Suppressor macrophage treated with lipopolysaccharide for 1 hour (primary cell): ENCODE measurements around the gene SEPHS2.
A peak's percentile ranks its signal among the peaks of the same experiment; 100 is the strongest.
"Not testable (repeated sequence)": the region's sequence is repeated elsewhere in the genome, so short reads cannot be mapped to it uniquely, and the experiment has no call there.

Experiments
- DNase-seq, 3 donors: peaks; one replicate each; pipeline ENCODE4 v3.0.0-alpha.2; 2020 to 2022

Gene SEPHS2, protein sequence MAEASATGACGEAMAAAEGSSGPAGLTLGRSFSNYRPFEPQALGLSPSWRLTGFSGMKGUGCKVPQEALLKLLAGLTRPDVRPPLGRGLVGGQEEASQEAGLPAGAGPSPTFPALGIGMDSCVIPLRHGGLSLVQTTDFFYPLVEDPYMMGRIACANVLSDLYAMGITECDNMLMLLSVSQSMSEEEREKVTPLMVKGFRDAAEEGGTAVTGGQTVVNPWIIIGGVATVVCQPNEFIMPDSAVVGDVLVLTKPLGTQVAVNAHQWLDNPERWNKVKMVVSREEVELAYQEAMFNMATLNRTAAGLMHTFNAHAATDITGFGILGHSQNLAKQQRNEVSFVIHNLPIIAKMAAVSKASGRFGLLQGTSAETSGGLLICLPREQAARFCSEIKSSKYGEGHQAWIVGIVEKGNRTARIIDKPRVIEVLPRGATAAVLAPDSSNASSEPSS

DNA sequence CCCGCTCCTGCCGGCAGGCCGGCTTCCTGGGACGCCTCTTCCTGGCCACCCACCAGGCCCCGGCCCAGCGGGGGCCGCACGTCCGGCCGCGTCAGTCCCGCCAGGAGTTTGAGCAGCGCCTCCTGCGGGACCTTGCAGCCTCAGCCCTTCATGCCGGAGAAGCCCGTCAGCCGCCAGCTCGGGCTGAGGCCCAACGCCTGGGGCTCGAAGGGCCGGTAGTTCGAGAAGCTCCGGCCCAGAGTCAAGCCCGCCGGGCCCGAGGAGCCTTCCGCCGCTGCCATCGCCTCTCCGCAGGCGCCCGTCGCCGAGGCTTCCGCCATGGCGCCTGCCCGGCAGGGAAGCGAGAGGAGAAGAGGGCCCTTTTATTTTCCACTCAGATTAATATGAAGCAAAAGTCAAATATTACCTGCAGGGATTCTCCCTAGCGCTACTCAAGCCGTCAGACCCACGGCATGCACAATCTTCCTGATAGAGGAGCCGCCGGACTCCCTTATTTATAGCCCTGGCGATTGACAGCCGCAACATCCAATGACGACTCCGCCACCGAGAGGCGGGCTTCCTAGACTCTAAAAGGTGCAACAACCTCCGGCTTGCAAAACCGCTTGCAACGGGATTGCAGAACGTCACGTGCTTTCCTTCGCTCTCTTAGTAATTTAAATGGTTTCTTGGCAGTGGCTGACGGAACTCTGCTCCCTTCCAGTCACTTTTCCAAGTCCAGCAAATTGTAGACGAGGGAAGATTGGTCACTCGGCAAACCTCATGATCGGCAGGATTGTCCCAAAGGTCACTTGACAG is at the start of gene SEPHS2:
SEPHS2 (minus strand) TSS at position 467 of the 795 bp plus-strand sequence; CDS start at position 320, 147 bp downstream.
- DNase-seq = peak; percentile 96 to 99 (median 98)

DNA sequence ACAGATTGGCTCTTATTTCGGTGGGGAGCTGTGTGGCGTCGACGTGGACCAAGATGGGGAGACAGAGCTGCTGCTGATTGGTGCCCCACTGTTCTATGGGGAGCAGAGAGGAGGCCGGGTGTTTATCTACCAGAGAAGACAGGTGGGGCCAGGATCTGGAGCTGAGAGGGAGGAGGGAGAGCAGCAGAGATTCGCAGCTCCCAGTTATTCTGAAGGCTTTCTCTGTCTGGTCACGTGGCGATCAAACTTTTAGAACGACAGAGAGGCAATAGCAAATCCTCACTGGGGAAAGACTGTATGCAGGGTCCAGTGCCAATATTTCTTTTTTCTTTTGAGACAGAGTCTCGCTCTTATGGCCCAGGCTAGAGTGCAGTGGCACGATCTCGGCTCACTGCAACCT is 49.0 kb upstream of the SEPHS2 start:
- no peak for DNase-seq

DNA sequence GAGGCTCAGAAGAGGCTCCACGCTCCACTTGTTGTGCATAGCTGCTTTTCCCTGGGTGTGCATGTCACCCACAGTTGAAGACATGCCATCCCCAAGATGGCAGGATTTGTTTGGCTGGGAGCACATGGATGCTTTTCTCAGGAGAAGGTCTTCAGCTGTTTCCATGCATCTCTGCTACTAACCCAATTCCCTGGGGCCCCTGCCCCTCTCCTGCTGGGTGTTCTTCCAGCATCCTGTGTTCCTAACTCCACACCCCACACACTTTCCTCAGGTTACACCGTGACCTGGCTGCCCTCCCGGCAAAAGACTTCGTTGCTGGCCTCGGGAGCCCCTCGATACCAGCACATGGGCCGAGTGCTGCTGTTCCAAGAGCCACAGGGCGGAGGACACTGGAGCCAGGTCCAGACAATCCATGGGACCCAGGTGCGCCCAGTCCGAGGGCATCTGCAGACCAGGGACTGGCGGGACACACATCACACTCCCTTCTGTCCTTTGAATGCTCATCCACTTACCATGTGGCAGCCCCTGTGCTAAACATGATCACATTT is 48.3 kb upstream of the SEPHS2 start:
- no peak for DNase-seq

DNA sequence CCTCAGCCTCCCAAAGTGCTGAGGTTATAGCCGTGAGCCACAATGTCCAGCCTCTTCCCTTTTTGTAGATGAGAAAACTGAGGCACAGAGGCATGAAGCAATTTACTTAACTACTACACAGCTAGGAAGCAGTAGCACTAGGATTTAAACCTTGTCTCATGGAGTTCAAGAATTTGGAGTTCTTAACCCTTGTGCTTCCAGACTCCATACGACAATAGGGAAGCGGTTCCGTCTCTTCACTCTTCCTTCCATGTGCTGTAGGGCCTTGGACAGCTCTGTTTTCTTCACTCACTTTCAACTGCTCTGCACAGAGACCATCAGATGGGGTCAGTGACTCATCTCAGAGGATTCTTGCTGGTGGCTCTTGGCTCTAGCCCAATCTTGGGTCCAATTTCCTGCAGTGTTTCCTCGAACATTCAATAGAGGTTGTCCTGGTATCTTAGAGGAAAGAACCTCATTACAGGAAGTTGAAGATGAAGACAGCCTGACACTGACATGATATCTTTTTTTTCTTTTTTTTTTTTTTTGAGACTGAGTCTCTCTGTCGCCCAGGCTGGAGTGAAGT is 46.2 kb upstream of the SEPHS2 start:
- DNase-seq = peak; percentile 53 to 70 (median 54)

DNA sequence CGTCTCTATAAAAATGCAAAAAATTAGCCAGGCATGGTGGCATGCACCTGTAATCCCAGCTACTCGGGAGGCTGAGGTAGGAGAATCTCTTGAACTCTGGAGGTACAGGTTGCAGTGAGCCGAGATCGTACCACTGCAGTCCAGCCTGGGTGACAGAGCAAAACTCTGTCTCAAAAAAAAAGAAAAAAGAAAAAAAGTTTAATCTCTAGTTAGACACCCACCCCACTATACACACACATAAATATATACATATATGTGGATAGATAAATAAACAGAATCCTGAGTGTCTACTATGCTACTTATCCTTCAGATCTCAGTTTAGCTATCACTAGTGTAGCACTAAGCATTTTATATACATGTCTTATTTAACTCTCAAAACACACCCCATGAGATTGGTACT is 45.6 kb upstream of the SEPHS2 start:
- no peak for DNase-seq

DNA sequence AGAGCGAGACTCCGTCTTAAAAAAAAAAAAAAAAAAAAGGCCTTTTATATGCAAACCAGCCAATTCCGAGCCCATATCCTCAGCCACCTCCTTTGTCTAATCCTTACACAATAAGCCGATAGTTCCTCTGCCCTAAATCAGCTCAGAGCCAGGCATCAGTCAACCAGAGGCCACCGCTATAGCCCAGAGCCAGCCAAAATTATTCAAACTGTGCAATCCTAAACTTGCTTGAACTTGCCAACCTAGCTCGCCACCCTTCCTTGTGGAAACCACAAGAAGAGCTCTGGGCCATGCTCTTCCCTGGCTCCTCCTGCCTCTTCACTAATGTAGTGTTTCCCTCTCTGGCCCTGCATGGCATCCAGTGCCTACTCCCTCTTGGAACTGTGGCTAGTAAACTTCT is 44.5 kb upstream of the SEPHS2 start:
- no peak for DNase-seq

DNA sequence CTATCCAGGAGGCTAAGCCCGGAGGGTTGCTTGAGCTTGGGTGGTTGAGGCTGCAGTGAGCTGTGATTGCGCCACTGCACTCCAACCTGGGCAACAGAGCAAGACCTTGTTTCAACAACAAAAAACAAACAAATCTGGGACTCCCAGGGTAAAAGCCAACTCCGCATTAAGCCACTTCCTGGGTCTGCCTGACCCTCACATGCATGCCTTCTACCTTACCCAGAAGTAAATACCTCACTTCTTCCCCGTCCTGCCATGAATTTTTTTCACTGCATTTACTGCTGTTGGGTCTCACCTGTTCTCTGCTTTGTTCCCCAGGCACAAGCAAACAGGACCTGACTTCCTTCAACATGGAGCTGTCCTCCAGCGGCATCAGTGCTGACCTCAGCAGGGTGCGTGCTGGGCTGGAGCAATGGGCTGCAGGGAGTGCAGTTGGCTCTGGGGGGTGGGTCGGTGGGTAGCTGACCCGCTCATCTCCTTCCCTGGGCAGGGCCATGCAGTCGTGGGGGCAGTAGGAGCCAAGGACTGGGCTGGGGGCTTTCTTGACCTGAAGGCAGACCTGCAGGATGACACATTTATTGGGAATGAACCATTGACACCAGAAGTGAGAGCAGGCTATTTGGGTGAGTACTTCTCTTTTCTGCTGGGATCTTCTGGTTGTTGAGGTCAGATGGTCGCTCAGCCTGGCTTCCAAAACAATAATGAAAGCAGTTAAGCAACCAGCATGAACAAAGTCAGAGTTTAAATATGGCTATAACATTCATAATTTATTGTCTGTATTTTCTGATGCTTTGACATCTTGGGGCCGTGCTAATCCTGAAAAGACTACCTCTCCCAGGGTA is 43.3 kb upstream of the SEPHS2 start:
- peak; percentile 56 to 78 (median 69) for DNase-seq

DNA sequence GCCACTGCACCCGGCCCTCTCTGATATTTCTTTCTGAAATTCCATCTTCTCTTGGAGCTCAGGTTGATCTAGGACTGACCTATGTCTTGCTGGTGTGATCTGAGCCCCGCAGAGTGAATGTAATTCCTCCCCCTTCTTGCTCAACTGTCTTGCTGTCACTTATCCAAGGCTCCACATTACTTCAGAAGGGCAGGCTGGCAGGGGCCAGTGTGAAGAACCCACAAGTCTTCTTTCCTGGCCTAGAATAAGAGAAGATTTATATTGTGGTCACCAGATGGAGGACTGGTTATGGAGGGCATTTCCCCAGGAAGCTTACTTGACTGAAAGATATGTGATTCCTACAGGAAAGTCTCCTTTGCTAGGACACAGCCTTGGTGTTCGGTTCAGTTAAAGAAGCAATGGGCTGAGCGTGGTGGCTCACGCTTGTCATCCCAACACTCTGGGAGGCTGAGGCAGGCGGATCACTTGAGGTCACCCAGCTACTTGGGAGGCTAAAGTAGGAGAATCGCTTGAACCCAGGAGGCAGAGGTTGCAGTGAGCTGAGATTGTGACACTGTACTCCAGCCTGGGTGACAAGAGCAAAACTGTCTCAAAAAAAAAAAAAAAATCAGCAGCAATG is 40.3 kb upstream of the SEPHS2 start:
- no peak for DNase-seq

DNA sequence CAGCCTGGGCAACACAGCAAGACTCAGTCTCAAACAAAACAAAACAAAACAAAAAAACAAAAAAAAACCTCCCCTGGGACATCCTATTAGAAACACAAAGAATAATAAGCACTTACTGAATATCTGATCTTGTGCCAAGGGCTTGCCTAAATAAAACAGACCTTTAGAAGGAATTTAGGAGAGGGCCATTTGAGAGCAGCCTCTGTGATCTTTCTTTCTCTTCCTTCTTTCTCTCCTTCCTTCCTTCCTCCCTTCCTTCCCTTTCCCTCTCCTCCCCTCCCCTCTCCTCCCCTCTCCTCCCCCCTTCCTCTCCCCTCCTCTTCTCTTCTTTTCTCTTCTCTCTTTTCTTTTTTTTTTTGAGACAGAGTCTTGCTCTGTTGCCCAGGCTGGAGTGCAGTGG is 39.2 kb upstream of the SEPHS2 start:
- DNase-seq = no peak

DNA sequence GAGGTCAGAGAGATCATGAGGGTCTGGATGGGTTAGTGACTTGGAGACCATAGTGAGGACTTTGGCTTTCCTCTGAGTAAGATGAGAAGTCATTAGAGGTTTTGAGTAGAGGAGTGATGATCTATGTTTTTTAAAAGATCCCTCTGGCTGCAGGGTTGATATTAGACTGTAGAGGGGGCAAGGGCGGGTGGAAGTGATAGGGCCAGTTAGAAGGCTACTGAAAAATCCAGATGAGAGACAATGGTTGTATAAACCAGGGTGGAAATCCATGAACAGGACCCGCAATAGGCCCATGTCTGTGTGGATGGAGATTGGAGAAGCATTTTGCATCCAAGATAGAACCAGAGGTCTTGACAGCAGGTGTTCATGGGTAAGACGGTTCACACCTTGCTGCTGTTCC is 36.7 kb upstream of the SEPHS2 start:
- no peak for DNase-seq

DNA sequence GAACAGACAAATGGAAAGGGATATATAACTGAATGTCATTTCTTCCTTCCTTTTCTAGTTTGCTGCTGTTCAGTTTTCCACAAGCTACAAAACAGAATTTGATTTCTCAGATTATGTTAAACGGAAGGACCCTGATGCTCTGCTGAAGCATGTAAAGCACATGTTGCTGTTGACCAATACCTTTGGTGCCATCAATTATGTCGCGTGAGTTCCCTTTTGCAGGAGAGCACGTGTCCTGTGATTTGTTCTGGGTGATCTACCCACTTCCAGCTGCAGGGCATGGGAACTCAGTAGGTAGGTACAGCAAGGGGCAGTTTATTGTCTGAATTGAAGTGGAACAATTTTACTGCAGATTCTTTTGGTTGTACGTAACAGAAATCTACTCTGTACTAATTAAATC is 35.7 kb upstream of the SEPHS2 start:
- no peak for DNase-seq

DNA sequence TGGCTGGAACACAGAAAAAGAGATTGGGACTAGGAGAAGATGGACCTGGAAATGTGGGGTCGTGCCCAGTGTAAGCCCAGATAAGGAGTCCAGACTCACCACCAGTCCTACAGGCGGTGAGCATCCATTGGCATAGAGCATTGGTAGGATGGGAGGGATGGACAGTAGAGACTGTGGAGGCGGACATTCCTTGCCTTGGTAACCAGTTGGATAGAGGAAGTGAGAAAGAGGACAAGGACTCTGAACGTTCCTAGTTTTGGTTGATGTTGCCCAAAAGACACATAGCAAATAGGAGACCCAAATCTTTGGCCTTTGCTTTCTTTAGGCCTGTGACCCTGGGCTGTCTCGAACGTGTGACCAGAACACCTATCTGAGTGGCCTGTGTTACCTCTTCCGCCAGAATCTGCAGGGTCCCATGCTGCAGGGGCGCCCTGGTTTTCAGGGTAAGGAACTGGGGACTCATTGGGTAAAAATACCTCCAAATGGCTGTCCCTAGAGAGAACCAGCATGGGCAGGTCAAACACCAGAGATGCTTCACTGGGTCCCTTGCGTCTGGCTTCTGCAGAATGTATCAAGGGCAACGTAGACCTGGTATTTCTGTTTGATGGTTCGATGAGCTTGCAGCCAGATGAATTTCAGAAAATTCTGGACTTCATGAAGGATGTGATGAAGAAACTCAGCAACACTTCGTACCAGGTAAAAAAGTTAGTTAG is 33.2 kb upstream of the SEPHS2 start:
- peak; percentile 33 to 52 (median 47) for DNase-seq

DNA sequence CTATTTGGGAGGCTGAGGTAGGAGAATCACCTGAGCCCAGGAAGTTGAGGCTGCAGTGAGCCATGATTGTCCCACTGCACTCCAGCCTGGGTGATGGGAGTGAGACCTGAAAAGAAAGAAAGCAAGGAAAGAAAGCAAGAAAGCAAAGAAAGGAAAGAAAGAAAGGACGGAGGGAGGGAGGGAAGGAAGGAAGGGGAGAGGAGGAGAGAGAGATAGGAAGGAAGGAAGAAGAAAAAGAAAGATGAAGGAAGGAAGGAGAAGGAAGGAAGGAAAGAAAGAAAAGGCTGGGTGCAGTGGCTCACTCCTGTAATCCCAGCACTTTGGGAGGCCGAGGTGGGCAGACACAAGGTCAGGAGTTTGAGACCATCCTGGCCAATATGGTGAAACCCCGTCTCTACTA is 32.1 kb upstream of the SEPHS2 start:
- not testable (repeated sequence) for DNase-seq

DNA sequence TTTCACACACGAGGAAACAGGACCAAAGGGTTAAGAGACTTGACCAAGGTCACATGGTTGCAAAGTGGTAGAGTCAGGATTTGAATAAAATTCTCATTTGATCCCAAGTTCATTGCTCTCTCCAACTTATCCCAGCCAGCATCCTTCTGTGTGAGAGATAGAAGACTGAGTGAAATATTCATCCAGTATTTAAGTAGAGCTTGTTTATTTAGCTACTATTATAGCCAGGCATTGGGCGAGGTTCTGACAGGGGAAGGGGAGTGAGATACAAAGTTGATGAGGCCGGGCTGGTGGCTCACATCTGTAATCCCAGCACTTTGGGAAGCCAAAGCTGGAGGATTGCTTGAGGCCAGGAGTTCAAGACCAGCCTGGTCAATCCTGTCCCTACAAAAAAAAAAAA is 31.3 kb upstream of the SEPHS2 start:
- no peak for DNase-seq

DNA sequence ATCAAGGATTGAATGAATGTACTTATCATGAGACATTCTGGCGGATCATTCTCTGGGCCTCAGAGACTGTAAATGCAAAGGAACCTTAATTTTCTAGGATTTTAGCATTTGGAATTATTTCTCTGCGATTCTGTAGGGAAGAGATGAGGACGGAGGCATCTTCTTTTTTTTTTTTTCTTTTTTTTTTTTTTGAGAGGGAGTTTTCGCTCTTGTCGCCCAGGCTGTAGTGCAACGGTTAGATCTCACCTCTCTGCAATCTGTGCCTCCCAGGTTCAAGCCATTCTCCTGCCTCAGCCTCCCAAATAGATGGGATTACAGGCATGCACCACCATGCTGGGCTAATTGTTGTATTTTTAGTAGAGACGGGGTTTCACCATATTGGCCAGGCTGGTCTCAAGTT is 29.0 kb upstream of the SEPHS2 start:
- DNase-seq = no peak

DNA sequence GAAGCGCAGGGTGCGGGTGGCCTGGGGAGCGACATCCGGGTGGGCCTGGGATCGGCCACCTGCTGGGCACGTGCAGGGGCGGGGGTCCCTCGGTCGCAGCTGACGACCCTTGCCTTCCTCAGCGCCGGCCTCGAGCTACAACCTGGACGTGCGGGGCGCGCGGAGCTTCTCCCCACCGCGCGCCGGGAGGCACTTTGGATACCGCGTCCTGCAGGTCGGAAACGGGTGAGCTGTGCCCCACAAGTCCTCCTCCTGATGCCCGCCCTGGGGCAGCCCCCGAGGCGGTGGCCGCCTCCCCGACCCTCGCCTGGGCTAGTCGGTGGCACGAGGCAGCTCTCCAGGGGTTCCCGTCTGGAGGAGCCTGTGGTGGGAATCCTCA is 28.4 kb upstream of the SEPHS2 start:
- no peak for DNase-seq

DNA sequence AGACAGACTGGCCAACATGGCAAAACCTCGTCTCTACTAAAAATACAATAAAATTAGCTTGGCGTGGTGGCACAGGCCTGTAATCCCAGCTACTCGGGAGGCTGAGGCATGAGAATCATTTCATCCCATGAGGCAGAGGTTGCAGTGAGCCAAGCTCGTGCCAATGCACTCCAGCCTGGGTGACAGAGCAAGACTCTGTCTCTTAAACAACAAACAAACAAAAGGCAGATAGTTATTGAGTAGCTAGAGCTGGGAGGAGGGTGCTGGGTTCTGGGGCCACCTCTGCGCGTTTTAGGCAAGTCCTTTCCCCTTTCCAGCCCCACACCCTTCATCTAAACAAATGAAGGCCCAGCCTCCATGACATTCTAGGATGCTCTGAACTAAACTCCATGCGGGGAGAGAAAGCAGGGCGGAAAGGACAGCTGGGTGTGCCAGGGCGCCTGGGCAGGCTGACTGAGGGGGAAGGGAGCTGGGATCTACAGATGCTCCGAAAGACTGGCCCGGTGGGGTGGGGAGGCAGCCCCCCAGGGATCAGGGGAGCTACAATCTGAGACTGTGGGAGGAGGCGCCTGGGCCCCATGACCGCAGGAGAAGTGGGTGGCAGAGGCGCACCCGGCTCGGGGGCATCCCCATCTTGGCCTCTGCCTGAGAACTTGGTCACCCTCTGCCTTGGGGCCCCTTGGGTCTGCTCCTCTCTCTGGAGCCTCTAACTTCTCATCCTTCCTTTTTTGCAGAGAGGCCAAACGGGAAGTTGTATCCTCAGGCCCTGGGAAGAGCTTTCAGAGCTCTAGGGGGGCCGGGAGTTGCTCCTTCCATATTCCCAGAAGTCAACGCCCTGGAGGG is 27.8 kb upstream of the SEPHS2 start:
- peak; percentile 73 to 83 (median 78) for DNase-seq

DNA sequence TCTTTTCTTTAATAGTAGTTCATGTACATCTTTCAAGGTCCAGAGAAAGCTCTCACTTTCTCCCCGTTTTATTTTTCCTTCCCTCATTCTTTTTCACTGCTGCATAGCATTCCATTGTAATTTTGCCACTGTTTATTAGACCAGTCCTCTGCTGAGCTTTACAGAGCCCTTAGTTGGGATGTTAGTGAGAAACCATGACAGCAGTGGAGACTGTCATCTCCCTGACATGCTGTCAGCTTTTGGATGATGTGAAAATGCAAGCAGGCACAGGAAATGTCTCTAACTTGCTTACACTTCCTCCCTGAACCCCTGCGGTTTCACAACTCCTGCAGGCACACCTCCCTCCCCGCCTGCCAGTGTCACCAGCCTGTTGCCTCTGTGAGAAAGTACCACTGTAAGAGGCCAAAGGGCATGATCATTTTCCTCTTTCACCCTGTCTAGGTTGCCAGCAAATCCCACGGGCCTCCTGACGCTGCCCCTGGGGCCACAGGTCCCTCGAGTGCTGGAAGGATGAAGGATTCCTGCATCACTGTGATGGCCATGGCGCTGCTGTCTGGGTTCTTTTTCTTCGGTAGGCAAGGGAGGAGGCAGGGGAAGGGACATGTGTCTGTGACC is 26.8 kb upstream of the SEPHS2 start, which contains the start of gene ITGAL:
ITGAL (plus strand) TSS at position 415 of the 615 bp plus-strand sequence; CDS start at position 511, 96 bp downstream.
- peak; percentile 86 to 92 (median 90) for DNase-seq

DNA sequence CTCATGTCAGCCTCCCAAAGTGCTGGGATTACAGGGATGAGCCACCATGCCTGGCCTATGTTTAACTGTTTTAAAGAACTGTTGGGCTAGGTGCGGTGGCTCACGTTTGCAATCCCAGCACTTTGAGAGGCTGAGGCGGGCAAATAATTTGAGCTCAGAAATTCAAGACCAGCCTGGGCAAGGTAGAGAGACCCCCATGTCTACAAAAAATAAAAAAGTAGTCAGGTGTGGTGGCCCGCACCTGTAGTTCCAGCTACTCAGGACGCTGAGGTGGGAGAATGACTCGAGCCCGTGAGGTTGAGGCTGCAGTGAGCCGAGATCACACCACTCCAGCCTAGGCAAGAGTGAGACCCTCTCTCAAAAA is 24.9 kb upstream of the SEPHS2 start:
- no peak for DNase-seq

DNA sequence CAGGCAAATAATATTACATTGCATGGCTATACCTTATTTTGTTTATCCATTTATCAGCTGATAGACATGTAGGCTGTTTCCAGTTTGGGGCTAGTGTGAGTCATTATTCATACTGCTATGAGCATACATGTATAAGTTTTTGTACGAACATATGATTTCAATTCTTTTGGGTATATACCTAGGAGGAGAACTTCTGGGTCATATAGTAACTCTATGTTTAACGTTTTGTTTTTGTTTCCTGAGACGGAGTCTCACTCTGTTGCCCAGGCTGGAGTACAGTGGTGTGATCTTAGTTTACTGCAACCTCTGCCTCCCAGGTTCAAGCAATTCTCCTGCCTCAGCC is 24.5 kb upstream of the SEPHS2 start:
- no peak for DNase-seq
